SW 1271 (cell line): ENCODE results near the gene CHKB.
"Not testable (repeated sequence)": the region's sequence is repeated elsewhere in the genome, so short reads cannot be mapped to it uniquely, and the experiment has no call there.

ENCODE experiments used
- DNase-seq, 2 experiments: peaks; one replicate each; lab custom pipeline; 2025; lab: John Stamatoyannopoulos, UW

The CHKB gene

DNA sequence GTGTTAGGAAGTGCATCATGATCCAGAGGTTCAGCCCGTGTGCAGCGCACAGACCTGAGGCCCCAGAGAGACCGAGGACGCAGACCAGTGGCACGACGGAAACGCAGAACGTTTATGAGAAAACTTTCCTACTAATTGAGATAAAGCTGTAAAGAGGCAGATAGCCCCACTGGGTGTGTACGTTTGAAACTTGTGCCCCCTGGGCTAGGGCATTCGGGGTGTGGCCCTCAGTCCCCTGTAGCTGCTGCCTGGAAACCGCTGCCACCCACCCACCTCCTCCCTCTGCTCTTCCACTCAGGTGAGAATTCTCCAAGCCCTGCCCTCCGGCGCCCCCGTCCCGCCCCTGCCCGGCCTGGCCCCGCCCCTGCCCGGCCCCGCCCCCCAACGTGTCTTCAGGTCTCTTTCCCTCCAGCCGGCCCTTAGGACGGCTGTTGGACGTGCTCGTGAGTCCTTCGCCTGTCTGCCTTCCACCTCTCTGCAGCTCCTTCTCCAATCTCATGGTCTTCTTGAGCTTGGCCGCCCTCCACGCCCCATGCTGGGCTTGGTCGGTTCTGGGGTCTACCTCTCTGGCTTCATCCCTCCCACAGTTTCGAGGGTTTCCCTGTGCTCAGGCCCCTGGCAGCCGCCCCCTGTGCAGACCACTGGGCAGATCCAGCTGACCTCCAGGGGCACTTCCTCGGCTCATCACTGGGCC lies 30.0 kb upstream of the CHKB start:
- no peak for DNase-seq

DNA sequence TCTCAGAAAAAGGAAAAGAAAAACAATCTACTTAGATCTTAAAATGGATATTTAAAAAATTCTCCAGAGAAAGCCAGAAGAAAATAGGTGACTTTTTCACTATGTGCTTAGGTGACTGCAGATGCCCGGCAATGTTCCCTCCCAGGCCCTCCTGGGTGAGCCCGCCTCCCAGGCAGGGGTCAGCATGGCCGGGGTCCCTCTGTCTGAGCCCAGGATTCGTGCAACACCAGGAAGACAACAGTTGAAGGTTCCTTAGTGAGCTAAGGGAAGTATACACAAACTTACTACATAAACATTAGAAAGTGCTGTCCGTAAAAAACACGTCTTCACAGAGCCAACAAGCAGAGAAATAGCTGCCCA lies 29.5 kb upstream of the CHKB start:
- DNase-seq: no peak

DNA sequence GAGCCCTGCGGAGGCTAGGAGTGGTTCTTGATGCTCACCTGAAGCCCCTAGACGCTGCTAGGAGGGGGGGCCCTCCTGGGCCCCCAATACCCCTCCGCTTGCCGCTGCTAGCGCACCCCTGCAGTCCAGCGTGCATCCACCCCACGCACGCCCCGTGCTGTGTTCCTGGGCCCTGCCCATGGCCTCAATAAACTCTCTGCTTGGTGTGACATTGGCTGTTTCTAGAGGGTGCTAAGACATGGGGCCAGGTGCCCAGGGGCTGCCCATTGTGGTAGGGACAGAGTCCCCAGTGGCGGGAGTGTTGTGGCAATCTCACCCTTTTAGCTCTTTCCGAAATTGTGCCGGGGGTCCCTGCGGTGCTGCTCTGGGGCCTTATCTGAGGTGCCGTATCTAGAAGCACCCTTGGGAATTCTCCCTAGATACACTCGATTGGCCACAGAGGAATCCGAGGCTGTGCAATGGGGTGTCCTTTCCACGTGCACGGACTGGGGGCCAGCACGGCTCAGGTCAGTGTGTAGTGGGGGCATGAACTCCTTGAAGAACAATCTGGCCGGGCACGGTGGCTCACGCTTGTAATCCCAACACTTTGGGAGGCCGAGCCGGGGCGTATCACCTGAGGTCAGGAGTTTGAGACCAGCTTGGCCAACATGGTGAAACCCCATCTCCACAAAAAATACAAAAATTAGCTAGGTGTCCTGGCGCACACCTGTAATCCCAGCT lies 28.9 kb upstream of the CHKB start:
- DNase-seq: no peak

DNA sequence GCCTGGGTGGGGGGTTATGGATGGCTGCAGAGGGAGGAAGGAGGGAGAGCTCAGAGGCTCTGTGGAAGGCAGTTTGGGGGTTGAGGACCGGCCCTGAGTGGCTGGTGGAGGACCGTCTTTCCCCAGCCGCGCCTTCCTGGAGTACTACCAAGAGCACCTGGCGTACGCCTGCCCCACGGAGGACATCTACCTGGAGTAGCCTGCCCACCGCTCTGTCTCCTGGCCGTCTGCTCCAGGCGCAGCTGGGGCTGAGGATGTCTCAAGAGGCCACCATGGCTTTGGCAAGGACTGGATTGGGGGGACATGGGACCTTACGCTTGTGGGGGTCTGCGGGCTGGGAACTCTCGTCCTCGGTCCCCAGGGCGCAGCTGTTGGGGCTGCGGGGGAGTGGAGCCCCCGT lies 27.9 kb upstream of the CHKB start:
- DNase-seq: no peak

DNA sequence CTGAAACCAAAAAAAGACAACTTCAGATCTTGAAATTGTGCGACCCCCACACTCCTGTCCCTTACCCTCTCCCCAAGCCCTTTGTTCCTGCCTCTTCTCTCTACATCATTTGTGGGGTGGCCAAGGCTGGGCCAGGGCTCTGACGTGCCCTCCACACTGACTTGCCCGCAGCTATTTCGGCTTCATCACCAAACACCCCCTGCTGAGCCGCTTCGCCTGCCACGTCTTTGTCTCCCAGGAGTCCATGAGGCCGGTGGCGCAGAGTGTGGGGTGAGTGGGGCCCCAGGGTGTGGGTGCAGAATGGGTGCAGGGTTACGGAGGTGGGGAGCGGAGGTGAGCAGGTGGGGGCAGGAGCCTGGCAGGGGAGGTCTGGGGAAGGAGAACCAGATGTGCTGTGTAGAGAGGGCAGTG lies 27.4 kb upstream of the CHKB start:
- no peak for DNase-seq

DNA sequence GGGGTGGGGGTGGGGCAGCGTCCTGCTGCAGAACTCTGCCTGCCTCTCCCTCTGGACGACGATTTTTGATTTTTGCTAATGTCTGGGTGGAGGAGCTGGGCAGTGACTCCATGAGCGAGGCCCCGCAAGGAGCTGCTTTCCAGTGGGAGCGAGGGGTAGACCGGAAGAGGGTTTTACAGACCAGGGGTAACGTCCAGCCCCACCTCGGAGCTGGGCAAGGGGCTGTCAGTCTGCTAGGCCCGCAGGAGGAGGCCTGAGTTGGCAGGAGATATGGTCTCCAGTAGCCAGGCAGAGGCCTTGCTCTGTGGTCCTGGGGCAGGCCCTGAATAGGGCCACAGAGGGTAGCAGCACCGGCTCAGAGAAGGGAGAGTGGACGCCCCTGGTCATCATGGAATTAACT lies 26.9 kb upstream of the CHKB start:
- no peak for DNase-seq

DNA sequence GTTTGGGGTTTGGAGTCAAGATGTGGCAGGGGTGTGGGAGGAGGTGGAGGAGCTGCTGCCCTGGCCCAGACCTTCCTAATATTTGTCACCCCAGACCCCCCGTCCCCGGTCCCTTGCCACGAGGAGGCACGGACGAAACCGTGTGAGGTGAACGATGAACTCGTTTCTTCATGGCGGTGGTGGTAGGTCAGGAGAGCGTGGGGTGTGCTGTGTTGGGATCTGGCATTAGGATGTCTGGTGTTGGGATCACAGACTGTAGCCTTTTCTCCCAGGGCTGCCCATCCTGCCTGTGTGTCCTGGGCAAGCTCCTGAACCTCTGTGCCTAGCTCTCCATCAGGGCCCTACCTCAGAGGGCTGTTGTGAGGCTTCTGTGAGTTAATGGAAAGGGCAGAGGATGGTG lies 26.3 kb upstream of the CHKB start:
- no peak for DNase-seq

DNA sequence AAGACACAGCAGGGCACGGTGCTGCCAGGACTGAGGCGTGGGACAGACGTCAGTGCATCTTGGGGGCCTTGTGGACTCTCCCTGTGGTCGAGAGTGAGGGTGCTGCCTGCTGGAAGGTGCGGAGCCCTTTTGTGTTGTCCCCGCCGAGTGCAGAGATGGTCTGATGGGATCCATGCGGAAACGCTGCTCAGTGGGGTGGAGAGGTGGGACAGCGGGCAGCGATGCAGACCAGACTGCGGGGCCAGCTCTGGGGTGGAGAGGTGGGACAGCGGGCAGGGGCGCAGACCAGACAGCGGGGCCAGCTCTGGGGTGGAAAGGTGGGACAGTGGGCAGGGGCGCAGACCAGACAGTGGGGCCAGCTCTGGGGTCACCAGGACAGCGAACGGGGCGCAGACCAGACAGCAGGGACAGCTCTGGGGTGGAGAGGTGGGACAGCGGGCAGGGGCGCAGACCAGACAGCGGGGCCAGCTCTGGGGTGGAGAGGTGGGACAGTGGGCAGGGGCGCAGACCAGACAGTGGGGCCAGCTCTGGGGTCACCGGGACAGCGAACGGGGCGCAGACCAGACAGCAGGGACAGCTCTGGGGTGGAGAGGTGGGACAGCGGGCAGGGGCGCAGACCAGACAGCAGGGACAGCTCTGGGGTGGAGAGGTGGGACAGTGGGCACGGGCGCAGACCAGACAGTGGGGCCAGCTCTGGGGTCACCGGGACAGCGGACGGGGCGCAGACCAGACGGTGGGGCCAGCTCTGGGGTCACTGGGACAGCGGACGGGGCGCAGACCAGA lies 25.6 kb upstream of the CHKB start:
- not testable (repeated sequence) for DNase-seq

DNA sequence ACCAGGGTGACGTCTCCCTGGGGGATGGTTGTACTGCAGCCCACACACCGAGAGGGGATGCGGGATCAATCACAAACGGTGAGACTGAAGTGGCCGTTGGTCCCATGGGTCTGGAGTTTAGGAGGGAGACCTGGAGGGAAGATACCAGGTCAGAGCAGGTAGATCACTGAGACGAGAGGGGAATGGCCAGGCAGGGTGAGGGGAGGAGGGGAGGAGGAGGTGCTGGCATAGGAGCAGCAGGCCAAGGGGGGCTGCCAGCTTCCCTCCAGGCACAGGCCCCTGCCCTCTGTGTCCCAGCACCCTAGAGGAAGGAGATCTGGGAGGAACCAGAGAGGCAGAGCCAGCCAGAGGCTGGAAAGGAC lies 25.0 kb upstream of the CHKB start:
- no peak for DNase-seq

DNA sequence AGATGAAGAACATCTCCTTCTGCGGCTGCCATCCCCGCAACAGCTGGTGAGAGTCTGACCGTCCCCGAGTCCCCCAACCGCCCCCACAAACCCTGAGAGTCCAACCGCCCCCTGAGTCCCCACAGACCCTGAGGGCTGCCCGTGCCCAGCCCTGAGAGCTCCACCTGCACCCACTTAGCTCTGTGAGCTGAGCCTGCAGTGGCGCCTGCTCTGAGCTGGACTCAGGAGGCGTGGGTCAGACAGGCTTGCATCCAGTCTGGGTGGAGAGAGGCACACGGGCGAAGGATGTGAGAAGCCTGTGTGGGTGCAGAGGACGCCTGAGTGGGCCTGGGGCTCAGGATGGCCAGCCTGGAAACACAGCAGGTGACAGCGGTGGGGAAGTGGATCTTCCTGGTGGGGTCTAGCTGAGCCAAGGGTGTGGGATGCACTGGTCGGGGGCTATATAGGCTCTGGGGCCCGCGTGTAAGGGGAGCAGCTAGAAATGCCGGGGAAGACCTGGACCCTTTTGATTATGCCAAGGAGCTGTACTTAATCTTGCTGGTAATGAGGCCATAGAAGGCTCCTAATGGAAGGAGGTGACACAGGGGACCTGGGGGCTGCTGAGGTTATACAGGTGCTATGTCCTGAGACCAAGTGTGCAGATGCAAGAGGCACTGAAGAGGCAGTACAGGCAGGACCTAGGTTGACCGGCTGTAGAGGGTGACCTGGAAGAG lies 24.5 kb upstream of the CHKB start:
- DNase-seq: no peak

DNA sequence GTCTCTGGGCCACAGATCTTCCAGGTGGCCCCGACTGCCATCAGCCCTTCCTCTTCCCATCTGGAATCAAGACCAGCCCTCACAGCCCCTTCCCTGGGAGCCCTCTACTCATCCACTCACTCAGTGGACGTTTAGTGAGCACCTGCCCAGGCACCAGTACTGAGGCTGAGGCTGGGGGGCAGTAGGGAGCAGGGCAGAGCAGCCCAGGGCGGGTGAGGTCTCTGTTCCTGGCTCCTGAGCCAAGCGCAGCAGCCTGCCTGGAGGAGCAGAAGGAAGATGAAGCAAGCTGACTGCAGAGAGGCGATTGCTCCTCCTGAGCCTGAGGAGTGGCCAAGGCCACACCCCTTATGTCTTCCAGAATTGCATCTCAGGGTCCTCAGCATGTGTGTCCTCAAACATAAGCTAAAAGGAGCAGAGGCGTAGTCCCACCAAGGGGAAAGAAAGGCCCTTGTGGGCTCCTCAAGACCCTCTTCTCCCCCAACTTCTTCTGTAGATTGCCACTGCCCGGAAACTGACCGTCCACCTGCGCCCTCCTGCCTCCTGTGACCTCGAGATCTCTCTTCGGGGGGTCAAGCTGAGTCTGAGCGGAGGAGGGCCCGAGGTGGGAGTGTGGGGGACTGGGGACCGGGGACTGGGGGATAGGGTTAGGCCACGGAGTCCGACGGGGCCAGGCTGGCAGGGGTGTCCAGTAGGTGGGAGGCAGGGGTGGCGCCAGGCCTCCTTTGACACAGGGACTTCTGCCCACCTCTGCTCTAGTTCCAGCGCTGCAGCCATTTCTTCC lies 23.7 kb upstream of the CHKB start:
- DNase-seq: no peak

DNA sequence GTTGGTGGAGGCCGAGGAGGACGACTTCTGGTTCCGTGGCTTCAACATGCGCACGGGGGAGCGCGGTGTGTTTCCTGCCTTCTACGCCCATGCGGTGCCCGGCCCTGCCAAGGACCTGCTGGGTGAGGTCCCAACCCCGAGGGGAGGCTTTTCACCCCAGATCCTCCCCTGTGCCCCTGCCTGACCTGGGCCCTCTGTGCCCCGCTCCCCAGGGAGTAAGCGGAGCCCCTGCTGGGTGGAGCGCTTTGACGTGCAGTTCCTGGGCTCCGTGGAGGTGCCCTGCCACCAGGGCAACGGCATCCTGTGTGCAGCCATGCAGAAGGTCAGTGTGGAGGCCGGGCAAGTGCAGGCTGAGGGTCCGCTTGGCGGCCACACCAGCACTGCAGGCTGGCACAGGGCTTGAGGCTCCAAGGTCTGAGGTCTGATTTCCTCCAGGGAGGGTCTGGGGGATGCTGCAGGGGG lies 23.0 kb upstream of the CHKB start:
- no peak for DNase-seq

DNA sequence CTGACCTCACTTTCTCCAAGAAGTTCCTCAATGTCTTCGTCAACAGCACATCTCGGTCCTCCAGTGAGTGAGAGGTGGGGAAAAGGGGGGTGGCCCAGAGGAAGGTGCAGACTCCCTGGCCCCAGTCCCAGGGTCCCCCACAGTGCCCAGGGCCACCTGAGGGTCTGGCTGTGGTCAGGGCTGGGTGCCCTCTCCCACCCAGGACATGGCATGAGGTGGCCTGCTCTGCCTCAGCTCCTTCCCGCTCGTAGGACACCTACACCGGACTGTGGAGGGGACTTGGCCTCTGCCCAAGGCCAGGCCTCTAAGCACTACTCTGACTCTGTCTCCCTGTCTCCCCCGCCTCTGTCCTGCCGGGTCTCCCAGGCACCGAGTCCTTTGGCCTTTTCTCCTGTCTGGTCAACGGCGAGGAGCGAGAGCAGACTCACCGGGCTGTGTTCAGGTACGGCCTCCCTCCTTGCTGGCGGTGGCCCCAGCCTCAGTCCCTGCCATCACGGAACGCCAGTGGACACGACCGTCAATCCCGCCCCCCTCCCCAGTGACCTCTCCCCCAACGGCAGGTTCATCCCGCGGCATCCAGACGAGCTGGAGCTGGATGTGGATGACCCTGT lies 22.5 kb upstream of the CHKB start:
- no peak for DNase-seq

DNA sequence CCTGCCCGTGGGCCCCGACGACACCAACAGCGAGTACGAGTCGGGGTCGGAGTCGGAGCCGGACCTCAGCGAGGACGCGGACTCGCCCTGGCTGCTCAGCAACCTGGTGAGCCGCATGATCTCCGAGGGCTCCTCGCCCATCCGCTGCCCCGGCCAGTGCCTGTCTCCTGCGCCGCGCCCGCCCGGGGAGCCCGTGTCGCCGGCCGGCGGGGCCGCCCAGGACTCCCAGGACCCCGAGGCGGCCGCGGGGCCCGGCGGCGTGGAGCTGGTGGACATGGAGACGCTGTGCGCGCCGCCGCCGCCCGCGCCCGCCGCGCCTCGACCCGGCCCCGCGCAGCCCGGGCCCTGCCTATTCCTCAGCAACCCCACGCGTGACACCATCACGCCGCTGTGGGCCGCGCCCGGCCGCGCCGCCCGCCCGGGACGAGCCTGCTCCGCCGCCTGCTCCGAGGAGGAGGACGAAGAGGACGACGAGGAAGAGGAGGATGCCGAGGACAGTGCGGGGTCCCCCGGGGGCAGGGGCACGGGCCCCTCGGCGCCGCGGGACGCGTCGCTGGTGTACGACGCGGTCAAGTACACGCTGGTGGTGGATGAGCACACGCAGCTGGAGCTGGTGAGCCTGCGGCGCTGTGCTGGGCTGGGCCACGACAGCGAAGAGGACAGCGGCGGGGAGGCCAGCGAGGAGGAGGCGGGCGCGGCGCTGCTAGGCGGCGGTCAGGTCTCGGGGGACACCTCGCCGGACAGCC lies 21.8 kb upstream of the CHKB start:
- DNase-seq: no peak

DNA sequence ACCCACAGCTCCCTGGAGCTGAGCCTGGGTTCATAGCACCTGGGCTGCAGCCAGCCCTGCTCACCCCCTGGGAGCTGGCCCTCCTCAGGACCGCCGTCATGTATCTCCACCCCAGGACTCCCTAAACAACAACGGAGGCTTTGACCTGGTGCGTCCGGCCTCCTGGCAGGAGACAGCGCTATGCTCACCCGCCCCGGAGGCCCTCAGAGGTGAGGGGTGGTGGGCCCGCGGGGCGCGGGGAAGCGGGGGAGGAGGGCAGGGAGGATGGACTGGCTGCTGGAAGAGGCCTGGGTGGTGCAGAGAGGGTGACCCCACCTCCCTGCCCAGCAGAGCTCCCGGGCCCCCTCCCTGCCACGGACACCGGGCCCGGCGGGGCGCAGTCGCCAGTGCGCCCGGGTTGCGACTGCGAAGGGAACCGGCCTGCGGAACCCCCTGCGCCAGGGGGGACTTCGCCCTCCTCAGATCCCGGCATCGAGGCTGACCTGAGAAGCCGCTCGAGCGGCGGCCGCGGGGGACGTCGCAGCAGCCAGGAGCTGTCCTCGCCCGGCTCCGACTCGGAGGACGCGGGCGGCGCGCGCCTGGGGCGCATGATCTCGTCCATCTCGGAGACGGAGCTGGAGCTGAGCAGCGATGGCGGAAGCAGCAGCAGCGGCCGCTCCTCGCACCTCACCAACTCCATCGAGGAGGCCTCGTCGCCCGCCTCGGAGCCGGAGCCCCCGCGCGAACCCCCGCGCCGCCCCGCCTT lies 21.0 kb upstream of the CHKB start:
- DNase-seq: no peak

DNA sequence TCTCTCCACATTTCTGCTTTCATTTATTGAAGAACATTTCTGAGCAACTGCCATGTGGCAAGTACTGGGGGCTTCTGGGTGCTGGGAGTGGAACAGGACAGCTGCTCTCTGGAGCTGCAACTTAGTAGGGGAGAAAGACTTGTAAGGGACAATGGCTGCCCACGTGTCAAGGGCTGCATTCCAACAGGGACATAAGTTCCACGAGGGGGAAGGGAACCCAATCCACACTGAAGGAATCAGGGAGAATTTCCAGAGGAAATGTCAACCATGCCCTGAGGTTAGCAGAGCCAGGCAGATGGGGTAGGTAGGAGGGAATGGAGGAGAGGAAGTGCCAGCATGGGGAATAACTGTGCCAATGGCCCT lies 19.7 kb upstream of the CHKB start:
- DNase-seq: no peak

DNA sequence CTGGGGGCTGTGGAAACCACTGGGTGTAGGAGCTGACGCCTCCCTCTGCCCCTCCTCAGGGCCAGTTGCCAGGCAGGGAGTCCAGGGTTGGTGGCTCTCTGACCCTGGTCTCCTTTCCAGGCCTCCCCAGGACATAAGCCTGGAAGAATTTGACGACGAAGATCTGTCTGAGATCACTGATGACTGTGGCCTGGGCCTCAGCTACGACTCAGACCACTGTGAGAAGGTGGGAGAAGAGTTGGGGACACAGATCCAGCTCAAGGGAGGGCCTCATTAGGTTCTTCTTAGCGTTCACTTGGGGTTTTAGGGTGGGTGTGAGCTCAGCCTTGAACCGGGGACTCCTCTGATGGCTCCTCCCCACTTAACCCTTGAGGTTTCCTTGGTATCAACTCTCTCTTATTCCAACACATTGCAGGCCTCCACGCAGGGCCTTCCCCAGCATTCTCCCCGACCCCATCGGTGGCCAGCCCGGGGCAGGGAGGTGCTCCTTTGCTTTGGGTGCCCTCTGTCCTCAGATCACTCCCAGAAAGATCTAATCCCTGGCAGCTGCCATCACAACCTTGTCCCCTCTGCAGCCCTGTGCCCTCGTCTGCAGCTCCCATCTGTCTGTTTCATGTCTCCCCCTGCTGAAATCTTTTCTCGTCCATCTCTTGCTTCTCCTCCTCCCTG lies 19.2 kb upstream of the CHKB start:
- DNase-seq: no peak

DNA sequence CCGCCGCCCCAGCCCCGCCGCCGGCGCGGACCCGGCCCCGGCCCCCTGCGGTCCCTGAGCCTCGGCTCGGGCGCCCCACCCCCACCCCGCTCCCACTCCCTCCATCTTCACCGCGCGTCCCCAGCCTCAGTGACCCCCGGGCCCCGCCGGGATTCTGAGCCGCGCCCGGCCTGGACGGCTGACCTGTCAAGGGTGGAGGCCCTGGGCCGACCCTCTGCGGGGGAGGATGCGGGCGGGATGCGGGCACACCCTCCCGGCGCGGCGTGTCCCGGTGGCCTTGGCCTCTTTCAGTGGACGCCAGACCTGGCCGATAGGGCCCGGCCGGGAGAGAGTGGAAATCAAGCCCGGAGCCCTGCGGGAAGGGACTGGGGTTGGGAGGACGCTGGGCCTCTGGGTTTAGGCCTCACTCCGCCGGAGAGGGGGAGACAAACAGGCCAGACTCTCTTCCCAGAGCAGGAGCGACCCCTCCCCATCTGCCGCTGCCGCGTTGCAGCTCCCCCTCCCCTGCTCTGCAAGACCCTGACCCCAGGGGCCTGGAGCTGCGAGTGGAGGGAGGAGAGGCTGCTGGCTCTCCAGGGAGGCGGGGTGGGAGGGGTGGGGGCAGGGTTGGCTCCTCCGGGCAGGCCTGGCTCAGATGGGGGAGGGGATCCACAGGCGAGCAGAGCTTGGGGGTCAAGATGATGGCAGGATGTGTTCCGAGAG lies 18.5 kb upstream of the CHKB start:
- DNase-seq: no peak

DNA sequence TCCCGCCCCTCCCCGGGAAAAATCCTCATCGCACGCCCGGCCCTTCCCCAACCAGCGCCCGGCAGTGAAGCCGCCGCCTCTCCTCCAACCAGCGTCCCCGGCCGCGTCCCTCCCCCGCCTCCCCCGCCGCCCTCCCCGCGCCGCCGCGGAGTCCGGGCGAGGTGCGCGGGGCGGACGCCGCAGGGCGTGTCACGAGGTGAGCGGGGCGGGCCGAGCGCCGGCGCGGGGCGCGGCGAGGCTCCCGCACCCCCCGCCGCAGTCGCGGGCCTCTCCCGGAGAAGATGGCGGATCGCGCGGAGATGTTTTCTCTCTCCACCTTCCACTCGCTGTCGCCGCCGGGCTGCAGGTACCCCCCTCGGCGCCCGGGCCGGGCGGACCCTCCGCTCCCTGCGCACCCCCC lies 17.9 kb upstream of the CHKB start, which contains the start of gene MAPK8IP2:
TSS of gene MAPK8IP2 (plus strand) at position 256 of the 400 bp plus-strand sequence. CDS start at position 282, 26 bp downstream.
- no peak for DNase-seq
